KOPT-K1 (cell line): Measurements from ENCODE around the gene C3.
"Not testable (repeated sequence)": the region's sequence is repeated elsewhere in the genome, so short reads cannot be mapped to it uniquely, and the experiment has no call there.

Experiments
- H3K27ac ChIP-seq: fragments of 200-600 bp; sonication (generic); 2 replicates; pipeline ENCODE4 v1.5.1; 2016; ENCODE audit warnings: antibody characterized with exemption, mild to moderate bottlenecking, low read depth, low read length; ENCODE audit not compliant: poor library complexity, severe bottlenecking
- H3K36me3 ChIP-seq: fragments of 200-600 bp; sonication (generic); 2 replicates; pipeline ENCODE4 v1.5.1; 2017; ENCODE audit warnings: antibody characterized with exemption, mild to moderate bottlenecking, low read length, moderate library complexity; ENCODE audit not compliant: insufficient read depth
- H3K9me3 ChIP-seq: fragments of 200-600 bp; sonication (generic); 2 replicates; pipeline ENCODE4 v1.5.1; 2017; ENCODE audit warnings: antibody characterized with exemption, low read length, mild to moderate bottlenecking; ENCODE audit not compliant: insufficient read depth, poor library complexity, severe bottlenecking

Gene C3

GRCh38 chr19:6685482-6685881, 35.0 kb downstream of the C3 start:
- no peaks in the 10 kb centered on the region for H3K9me3 ChIP-seq
- no peaks in the 10 kb centered on the region for H3K36me3 ChIP-seq
- no peak overlapping the region for H3K27ac ChIP-seq

- no peaks in the 10 kb centered on the region for H3K9me3 ChIP-seq
- H3K36me3 ChIP-seq = no peaks in the 10 kb centered on the region
- no peak overlapping the region for H3K27ac ChIP-seq
Observed at GRCh38 chr19:6683971-6684370, 36.5 kb downstream of the C3 start.

GRCh38 chr19:6682607-6683128, 37.8 kb downstream of the C3 start:
- Histone ChIP-seq H3K9me3 (no peaks in the 10 kb centered on the region), H3K27ac (no peak overlapping the region), H3K36me3 (no peaks in the 10 kb centered on the region)

- no peak overlapping the region for H3K27ac ChIP-seq
- H3K36me3 ChIP-seq = no peaks in the 10 kb centered on the region
- no peaks in the 10 kb centered on the region for H3K9me3 ChIP-seq
Observed at GRCh38 chr19:6680141-6680540, 40.3 kb downstream of the C3 start.

GRCh38 chr19:6679139-6679538, 41.3 kb downstream of the C3 start:
- no peaks in the 10 kb centered on the region for H3K36me3 ChIP-seq

GRCh38 chr19:6678690-6679109, 41.8 kb downstream of the C3 start:
- Histone ChIP-seq H3K36me3 (no peaks in the 10 kb centered on the region), H3K27ac (no peak overlapping the region), H3K9me3 (no peaks in the 10 kb centered on the region)

More at GRCh38 chr19:6679139-6679538, 41.3 kb downstream of the C3 start:
- Histone ChIP-seq H3K27ac (no peak overlapping the region), H3K9me3 (no peaks in the 10 kb centered on the region)

GRCh38 chr19:6677883-6678689, 42.4 kb downstream of the C3 start:
- Histone ChIP-seq H3K9me3 (no peaks in the 10 kb centered on the region), H3K36me3 (no peaks in the 10 kb centered on the region), H3K27ac (no peak overlapping the region)

- H3K36me3 ChIP-seq = no peaks in the 10 kb centered on the region
- no peaks in the 10 kb centered on the region for H3K9me3 ChIP-seq
- H3K27ac ChIP-seq = no peak overlapping the region
Observed at GRCh38 chr19:6677495-6677882, 43.0 kb downstream of the C3 start.

GRCh38 chr19:6676288-6676687, 44.2 kb downstream of the C3 start:
- H3K36me3 ChIP-seq = no peaks in the 10 kb centered on the region
- no peak overlapping the region for H3K27ac ChIP-seq
- no peaks in the 10 kb centered on the region for H3K9me3 ChIP-seq

- Histone ChIP-seq H3K27ac (peak overlapping the region; percentile 54), H3K9me3 (no peaks in the 10 kb centered on the region), H3K36me3 (no peaks in the 10 kb centered on the region)
Observed at GRCh38 chr19:6674868-6675305, 45.6 kb downstream of the C3 start.

- H3K36me3 ChIP-seq = not testable (repeated sequence)
- H3K27ac ChIP-seq = peak overlapping the region; percentile 54
Observed at GRCh38 chr19:6674408-6674807, 46.0 kb downstream of the C3 start.

GRCh38 chr19:6672693-6673290, 47.7 kb downstream of the C3 start:
- Histone ChIP-seq H3K9me3 (no peaks in the 10 kb centered on the region), H3K36me3 (no peaks in the 10 kb centered on the region), H3K27ac (no peak overlapping the region)

More at GRCh38 chr19:6674408-6674807, 46.0 kb downstream of the C3 start:
- not testable (repeated sequence) for H3K9me3 ChIP-seq

GRCh38 chr19:6671960-6672359, 48.5 kb downstream of the C3 start:
- Histone ChIP-seq H3K36me3 (no peaks in the 10 kb centered on the region), H3K9me3 (no peaks in the 10 kb centered on the region), H3K27ac (no peak overlapping the region)

- H3K27ac ChIP-seq = no peak overlapping the region
- H3K36me3 ChIP-seq = no peaks in the 10 kb centered on the region
- H3K9me3 ChIP-seq = no peaks in the 10 kb centered on the region
Observed at GRCh38 chr19:6668691-6669090, 51.8 kb downstream of the C3 start.

GRCh38 chr19:6667114-6667627, 53.3 kb downstream of the C3 start:
- H3K27ac ChIP-seq = no peak overlapping the region
- no peaks in the 10 kb centered on the region for H3K9me3 ChIP-seq
- H3K36me3 ChIP-seq = no peaks in the 10 kb centered on the region
